Measurements from ENCODE around the gene KRTAP10-1. TPM values are rescaled to one million over a fixed set of nuclear protein-coding genes. Genes with fewer than 3 reads are reported as not detected.

The KRTAP10-1 gene
- total RNA-seq, 2 donors from 2014 or later = not detected

GRCh38 chr21:44511938-44512275 lies 28.1 kb downstream of the KRTAP10-1 start:
- peaks cover 0 to 6% of the 10 kb centered on the region in 2 donors for H3K4me1 ChIP-seq (ENCODE audit: control insufficient read depth in 1 of 2, low read depth in 2 of 2)
- ATAC-seq (ENCODE audit: insufficient number of reproducible peaks, low FRiP score, low read depth) = no peak
- DNase-seq (ENCODE audit: low spot score) = no peak
- no peaks in the 10 kb centered on the region for H3K9me3 ChIP-seq
- no peak for TF ChIP-seq CTCF (IDR thresholded peaks at IDR 0.05)
- H3K36me3 ChIP-seq = no peaks in the 10 kb centered on the region
- no peak overlapping the region for H3K4me3 ChIP-seq
- no peak overlapping the region for H3K27ac ChIP-seq
- H3K27me3 ChIP-seq (replicated peaks; ENCODE audit: insufficient read depth) = no peaks in the 10 kb centered on the region

- H3K9me3 ChIP-seq = no peaks in the 10 kb centered on the region
- ATAC-seq (ENCODE audit: insufficient number of reproducible peaks, low FRiP score, low read depth) = no peak
- no peak overlapping the region for H3K27ac ChIP-seq
- no peak for DNase-seq (ENCODE audit: low spot score)
- H3K4me3 ChIP-seq = no peak overlapping the region
- H3K36me3 ChIP-seq = no peaks in the 10 kb centered on the region
- H3K4me1 ChIP-seq (ENCODE audit: control insufficient read depth in 1 of 2, low read depth in 2 of 2) = peaks cover 0 to 6% of the 10 kb centered on the region in 2 donors
- TF ChIP-seq CTCF (IDR thresholded peaks at IDR 0.05) = no peak
- H3K27me3 ChIP-seq (replicated peaks; ENCODE audit: insufficient read depth) = no peaks in the 10 kb centered on the region
These were observed 28.6 kb downstream of the KRTAP10-1 start for GRCh38 chr21:44511219-44511937.

- peaks cover 0 to 6% of the 10 kb centered on the region in 2 donors for H3K4me1 ChIP-seq (ENCODE audit: control insufficient read depth in 1 of 2, low read depth in 2 of 2)
- DNase-seq (ENCODE audit: low spot score) = no peak
- no peak overlapping the region for H3K27ac ChIP-seq
- no peaks in the 10 kb centered on the region for H3K27me3 ChIP-seq (replicated peaks; ENCODE audit: insufficient read depth)
- no peaks in the 10 kb centered on the region for H3K9me3 ChIP-seq
- no peaks in the 10 kb centered on the region for H3K36me3 ChIP-seq
- H3K4me3 ChIP-seq = no peak overlapping the region
- peak; percentile 54 for TF ChIP-seq CTCF (IDR thresholded peaks at IDR 0.05)
- ATAC-seq (ENCODE audit: insufficient number of reproducible peaks, low FRiP score, low read depth) = no peak
These were observed 29.3 kb downstream of the KRTAP10-1 start for GRCh38 chr21:44510508-44511218.

- H3K9me3 ChIP-seq = no peaks in the 10 kb centered on the region
- H3K4me3 ChIP-seq = no peak overlapping the region
- H3K27me3 ChIP-seq (replicated peaks; ENCODE audit: insufficient read depth) = no peaks in the 10 kb centered on the region
- no peak overlapping the region for H3K27ac ChIP-seq
- DNase-seq (ENCODE audit: low spot score) = no peak
- no peak for TF ChIP-seq CTCF (IDR thresholded peaks at IDR 0.05)
- ATAC-seq (ENCODE audit: insufficient number of reproducible peaks, low FRiP score, low read depth) = no peak
- peaks cover 0 to 6% of the 10 kb centered on the region in 2 donors for H3K4me1 ChIP-seq (ENCODE audit: control insufficient read depth in 1 of 2, low read depth in 2 of 2)
- no peaks in the 10 kb centered on the region for H3K36me3 ChIP-seq
These were observed 29.9 kb downstream of the KRTAP10-1 start for GRCh38 chr21:44510109-44510507.

- Histone ChIP-seq H3K4me3 (no peak overlapping the region), H3K9me3 (no peaks in the 10 kb centered on the region), H3K27ac (no peak overlapping the region), H3K4me1 (ENCODE audit: control insufficient read depth in 1 of 2, low read depth in 2 of 2) (peaks cover 0 to 6% of the 10 kb centered on the region in 2 donors), H3K36me3 (no peaks in the 10 kb centered on the region), H3K27me3 (replicated peaks; ENCODE audit: insufficient read depth) (no peaks in the 10 kb centered on the region)
- ATAC-seq (ENCODE audit: insufficient number of reproducible peaks, low FRiP score, low read depth) (no peak), DNase-seq (ENCODE audit: low spot score) (no peak)
- no peak for TF ChIP-seq CTCF (IDR thresholded peaks at IDR 0.05)
These were observed 30.5 kb downstream of the KRTAP10-1 start for GRCh38 chr21:44509539-44509938.

All from thoracic aorta (tissue), 2 donors.